ENCODE measurements around the gene COX18. TPM values are rescaled to one million over a fixed set of nuclear protein-coding genes. Genes with fewer than 3 reads are reported as not detected.
A peak's percentile ranks its signal among the peaks of the same experiment; 100 is the strongest.

The COX18 gene
- total RNA-seq, 1 donor from 2014 or later: 15.4 TPM

GRCh38 chr4:73067971-73068394, 1.5 kb downstream of the COX18 start:
- DNase-seq (ENCODE audit: low spot score, unreplicated experiment): no peak
- H3K27me3 Mint-ChIP-seq: no peaks in the 10 kb centered on the region
- H3K4me1 Mint-ChIP-seq (ENCODE audit: low read depth): peaks cover 11% of the 10 kb centered on the region
- peaks cover 5% of the 10 kb centered on the region for H3K36me3 Mint-ChIP-seq (ENCODE audit: insufficient read depth)
- H3K27ac Mint-ChIP-seq: peak overlapping the region; percentile 98
- no peaks in the 10 kb centered on the region for H3K9me3 Mint-ChIP-seq (ENCODE audit: low read depth)
- H3K4me3 Mint-ChIP-seq (ENCODE audit: low read depth): peak overlapping the region; percentile 94
- no peak for TF ChIP-seq CTCF (IDR thresholded peaks at IDR 0.05; ENCODE audit: unreplicated experiment)

GRCh38 chr4:73066928-73067327, 2.6 kb downstream of the COX18 start:
- DNase-seq (ENCODE audit: low spot score, unreplicated experiment): no peak
- peaks cover 11% of the 10 kb centered on the region for H3K4me1 Mint-ChIP-seq (ENCODE audit: low read depth)
- H3K36me3 Mint-ChIP-seq (ENCODE audit: insufficient read depth): peaks cover 6% of the 10 kb centered on the region
- no peak overlapping the region for H3K27ac Mint-ChIP-seq
- no peak for TF ChIP-seq CTCF (IDR thresholded peaks at IDR 0.05; ENCODE audit: unreplicated experiment)
- H3K4me3 Mint-ChIP-seq (ENCODE audit: low read depth): no peak overlapping the region
- H3K27me3 Mint-ChIP-seq: no peaks in the 10 kb centered on the region
- H3K9me3 Mint-ChIP-seq (ENCODE audit: low read depth): no peaks in the 10 kb centered on the region

- no peaks in the 10 kb centered on the region for H3K27me3 Mint-ChIP-seq
- H3K27ac Mint-ChIP-seq: no peak overlapping the region
- DNase-seq (ENCODE audit: low spot score, unreplicated experiment): no peak
These were observed 3.1 kb downstream of the COX18 start for GRCh38 chr4:73066445-73066844.

GRCh38 chr4:73064536-73064935, 5.0 kb downstream of the COX18 start:
- Mint-ChIP-seq H3K4me3 (ENCODE audit: low read depth) (no peak overlapping the region), H3K4me1 (ENCODE audit: low read depth) (peaks cover 11% of the 10 kb centered on the region), H3K36me3 (ENCODE audit: insufficient read depth) (peaks cover 11% of the 10 kb centered on the region), H3K9me3 (ENCODE audit: low read depth) (no peaks in the 10 kb centered on the region), H3K27ac (no peak overlapping the region), H3K27me3 (no peaks in the 10 kb centered on the region)
- no peak for TF ChIP-seq CTCF (IDR thresholded peaks at IDR 0.05; ENCODE audit: unreplicated experiment)
- no peak for DNase-seq (ENCODE audit: low spot score, unreplicated experiment)

More at GRCh38 chr4:73066445-73066844, 3.1 kb downstream of the COX18 start:
- Mint-ChIP-seq H3K4me1 (ENCODE audit: low read depth) (peaks cover 11% of the 10 kb centered on the region), H3K9me3 (ENCODE audit: low read depth) (no peaks in the 10 kb centered on the region), H3K4me3 (ENCODE audit: low read depth) (no peak overlapping the region), H3K36me3 (ENCODE audit: insufficient read depth) (peaks cover 8% of the 10 kb centered on the region)
- TF ChIP-seq CTCF (IDR thresholded peaks at IDR 0.05; ENCODE audit: unreplicated experiment): no peak

- TF ChIP-seq CTCF (IDR thresholded peaks at IDR 0.05; ENCODE audit: unreplicated experiment): no peak
These were observed 14.1 kb downstream of the COX18 start for GRCh38 chr4:73055241-73055897.

More at GRCh38 chr4:73055241-73055897, 14.1 kb downstream of the COX18 start:
- Mint-ChIP-seq H3K36me3 (ENCODE audit: insufficient read depth) (peaks cover 10% of the 10 kb centered on the region), H3K27me3 (no peaks in the 10 kb centered on the region), H3K9me3 (ENCODE audit: low read depth) (no peaks in the 10 kb centered on the region), H3K4me3 (ENCODE audit: low read depth) (no peak overlapping the region), H3K4me1 (ENCODE audit: low read depth) (no peaks in the 10 kb centered on the region), H3K27ac (peak overlapping the region; percentile 47)
- DNase-seq (ENCODE audit: low spot score, unreplicated experiment): no peak

Measured in progenitor cell of endocrine pancreas (in vitro differentiated cells).